IPS-18a (cell line): Measurements from ENCODE around the gene CXCL17.
"Not testable (repeated sequence)": the region's sequence is repeated elsewhere in the genome, so short reads cannot be mapped to it uniquely, and the experiment has no call there.

Source experiments
- H3K27ac ChIP-seq: one replicate; pipeline ENCODE4 v1.5.1; 2013; ENCODE audit warnings: low read length
- H3K27me3 ChIP-seq: one replicate; pipeline ENCODE4 v1.6.1; 2013; ENCODE audit warnings: mild to moderate bottlenecking, low read length; ENCODE audit not compliant: control insufficient read depth, insufficient read depth
- H3K36me3 ChIP-seq: one replicate; pipeline ENCODE4 v1.6.1; 2013; ENCODE audit warnings: low read depth, low read length; ENCODE audit not compliant: control insufficient read depth
- H3K4me1 ChIP-seq: one replicate; pipeline ENCODE4 v1.6.1; 2013; ENCODE audit warnings: low read depth, low read length; ENCODE audit not compliant: control insufficient read depth
- H3K4me3 ChIP-seq: one replicate; pipeline ENCODE4 v1.5.1; 2013; ENCODE audit warnings: low read length
- H3K9ac ChIP-seq: one replicate; pipeline ENCODE4 v1.6.1; 2013; ENCODE audit warnings: mild to moderate bottlenecking, low read length, moderate library complexity
- H3K9me3 ChIP-seq: one replicate; pipeline ENCODE4 v1.6.1; 2013; ENCODE audit warnings: low read depth, low read length; ENCODE audit not compliant: control insufficient read depth

Gene CXCL17

DNA sequence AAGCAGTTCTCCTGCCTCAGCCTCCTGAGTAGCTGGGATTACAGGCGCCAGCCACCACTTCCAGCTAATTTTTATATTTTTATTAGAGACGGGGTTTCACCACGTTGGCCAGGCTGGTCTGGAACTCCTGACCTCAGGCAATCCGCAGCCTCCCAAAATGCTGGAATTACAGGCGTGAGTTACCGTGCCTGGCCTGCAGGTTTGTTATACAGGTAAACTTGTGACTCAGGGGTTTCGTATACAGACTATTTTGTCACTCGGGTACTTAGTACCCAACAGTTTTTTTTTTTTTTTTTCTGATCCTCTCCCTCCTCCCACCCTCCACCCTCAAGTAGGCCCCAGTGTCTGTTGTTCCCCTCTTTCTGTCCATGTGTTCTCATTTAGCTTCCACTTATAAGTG lies 18.5 kb upstream of the CXCL17 start:
- not testable (repeated sequence) for H3K9me3 ChIP-seq, H3K27ac ChIP-seq, H3K9ac ChIP-seq, H3K4me3 ChIP-seq, H3K27me3 ChIP-seq, H3K4me1 ChIP-seq, H3K36me3 ChIP-seq

DNA sequence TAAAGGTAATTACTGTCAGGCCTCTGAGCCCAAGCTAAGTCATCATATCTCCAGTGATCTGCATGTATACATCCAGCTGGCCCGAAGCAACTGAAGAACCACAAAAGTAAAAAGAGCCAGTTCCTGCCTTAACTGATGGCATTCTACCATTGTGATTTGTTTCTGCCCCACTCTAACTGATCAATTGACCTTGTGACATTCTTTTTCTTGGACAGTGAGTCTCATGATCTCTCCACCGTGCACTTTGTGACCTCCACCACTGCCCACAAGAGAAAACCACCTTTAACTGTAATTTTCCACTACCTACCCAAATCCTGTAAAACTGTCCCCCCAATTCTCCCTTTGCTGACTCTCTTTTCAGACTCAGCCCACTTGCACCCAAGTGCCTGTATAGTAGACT lies 17.2 kb upstream of the CXCL17 start:
- no peak overlapping the region for H3K27ac ChIP-seq
- H3K27me3 ChIP-seq: no peaks in the 10 kb centered on the region
- no peak overlapping the region for H3K9ac ChIP-seq
- H3K4me1 ChIP-seq: peaks cover 3% of the 10 kb centered on the region
- no peaks in the 10 kb centered on the region for H3K36me3 ChIP-seq
- H3K4me3 ChIP-seq: no peak overlapping the region
- no peaks in the 10 kb centered on the region for H3K9me3 ChIP-seq

GRCh38 chr19:42455621-42456081 lies 12.9 kb upstream of the CXCL17 start:
- Histone ChIP-seq H3K36me3 (no peaks in the 10 kb centered on the region), H3K27me3 (no peaks in the 10 kb centered on the region), H3K9ac (no peak overlapping the region), H3K9me3 (no peaks in the 10 kb centered on the region), H3K27ac (no peak overlapping the region), H3K4me3 (no peak overlapping the region), H3K4me1 (peaks cover 15% of the 10 kb centered on the region)

GRCh38 chr19:42455086-42455485 lies 12.3 kb upstream of the CXCL17 start:
- H3K36me3 ChIP-seq: no peaks in the 10 kb centered on the region
- H3K4me3 ChIP-seq: no peak overlapping the region
- no peak overlapping the region for H3K27ac ChIP-seq
- no peak overlapping the region for H3K9ac ChIP-seq
- peaks cover 18% of the 10 kb centered on the region for H3K4me1 ChIP-seq
- H3K27me3 ChIP-seq: no peaks in the 10 kb centered on the region
- no peaks in the 10 kb centered on the region for H3K9me3 ChIP-seq

DNA sequence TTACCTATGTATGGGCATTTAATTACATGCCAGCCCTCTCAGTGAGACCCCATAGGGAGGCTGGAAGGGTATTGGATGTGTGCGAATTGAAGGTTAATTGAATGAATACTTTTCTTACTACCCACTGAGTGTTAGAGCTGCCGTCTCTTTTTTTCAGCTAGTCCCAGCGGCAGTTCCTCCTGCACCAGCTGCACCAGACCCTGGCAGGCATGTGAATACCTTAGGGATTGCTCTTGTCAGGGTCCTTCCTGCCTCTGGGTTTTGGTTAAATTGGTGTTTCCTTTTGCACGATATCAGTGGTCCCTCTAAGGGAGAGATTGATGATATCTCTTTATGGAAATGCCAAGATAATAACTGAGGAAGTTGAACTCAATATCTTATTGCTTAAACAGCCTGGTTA lies 9.8 kb upstream of the CXCL17 start:
- H3K27me3 ChIP-seq: no peaks in the 10 kb centered on the region
- H3K36me3 ChIP-seq: no peaks in the 10 kb centered on the region
- H3K9ac ChIP-seq: no peak overlapping the region
- no peaks in the 10 kb centered on the region for H3K9me3 ChIP-seq
- H3K4me3 ChIP-seq: no peak overlapping the region
- no peak overlapping the region for H3K27ac ChIP-seq
- peaks cover 21% of the 10 kb centered on the region for H3K4me1 ChIP-seq

- Histone ChIP-seq H3K4me1 (peaks cover 18% of the 10 kb centered on the region), H3K27ac (no peak overlapping the region), H3K9me3 (no peaks in the 10 kb centered on the region), H3K4me3 (no peak overlapping the region), H3K9ac (no peak overlapping the region), H3K36me3 (no peaks in the 10 kb centered on the region), H3K27me3 (no peaks in the 10 kb centered on the region)
These were observed 7.7 kb upstream of the CXCL17 start for GRCh38 chr19:42450314-42450934.

DNA sequence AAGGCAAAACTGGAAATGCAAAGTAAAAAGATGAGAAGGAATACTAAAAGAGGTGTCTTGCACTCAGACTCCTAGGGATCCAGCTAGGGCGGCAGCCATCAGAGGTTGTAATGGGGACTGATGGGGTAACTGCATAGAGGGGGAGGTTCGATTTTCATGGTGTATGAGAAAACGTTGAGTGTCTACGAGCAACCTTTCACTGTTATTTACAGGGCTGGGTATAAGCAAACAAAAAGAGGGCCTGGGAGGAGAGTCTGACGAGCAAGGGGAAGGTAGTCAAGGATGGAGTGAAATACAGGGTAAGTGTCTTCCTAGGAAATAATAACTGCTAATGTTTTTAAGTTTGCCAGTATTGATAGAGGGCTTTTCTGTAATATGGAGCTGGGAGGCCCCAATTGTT lies 5.6 kb upstream of the CXCL17 start:
- H3K4me1 ChIP-seq: peaks cover 18% of the 10 kb centered on the region
- H3K36me3 ChIP-seq, H3K9ac ChIP-seq, H3K27ac ChIP-seq, H3K4me3 ChIP-seq, H3K9me3 ChIP-seq, H3K27me3 ChIP-seq: not testable (repeated sequence)

DNA sequence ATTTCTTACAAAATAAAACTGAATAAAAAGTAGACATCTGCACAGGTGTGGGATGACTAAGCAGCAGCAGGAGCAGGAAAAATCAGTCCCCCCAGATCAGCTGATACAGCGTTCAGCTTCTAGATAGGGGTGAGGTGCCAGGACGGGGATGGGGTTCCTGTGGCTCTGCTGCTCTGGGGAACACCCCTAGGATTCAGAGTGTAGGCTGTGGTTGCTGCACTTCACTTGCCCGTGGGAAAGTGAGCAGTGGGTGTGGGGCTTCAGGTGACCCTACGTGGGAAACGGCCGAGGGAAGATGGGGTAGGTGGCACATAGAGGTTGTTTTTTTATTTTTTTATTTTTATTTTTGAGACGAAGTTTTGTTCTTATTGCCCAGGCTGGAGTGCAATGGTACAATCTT lies 3.2 kb upstream of the CXCL17 start:
- H3K4me1 ChIP-seq: peaks cover 11% of the 10 kb centered on the region
- peaks cover 6% of the 10 kb centered on the region for H3K27me3 ChIP-seq
- H3K4me3 ChIP-seq: no peak overlapping the region
- H3K9me3 ChIP-seq: no peaks in the 10 kb centered on the region
- no peak overlapping the region for H3K9ac ChIP-seq
- H3K36me3 ChIP-seq: no peaks in the 10 kb centered on the region
- no peak overlapping the region for H3K27ac ChIP-seq

GRCh38 chr19:42443944-42444398 lies 1.2 kb upstream of the CXCL17 start:
- H3K9me3 ChIP-seq: no peaks in the 10 kb centered on the region

DNA sequence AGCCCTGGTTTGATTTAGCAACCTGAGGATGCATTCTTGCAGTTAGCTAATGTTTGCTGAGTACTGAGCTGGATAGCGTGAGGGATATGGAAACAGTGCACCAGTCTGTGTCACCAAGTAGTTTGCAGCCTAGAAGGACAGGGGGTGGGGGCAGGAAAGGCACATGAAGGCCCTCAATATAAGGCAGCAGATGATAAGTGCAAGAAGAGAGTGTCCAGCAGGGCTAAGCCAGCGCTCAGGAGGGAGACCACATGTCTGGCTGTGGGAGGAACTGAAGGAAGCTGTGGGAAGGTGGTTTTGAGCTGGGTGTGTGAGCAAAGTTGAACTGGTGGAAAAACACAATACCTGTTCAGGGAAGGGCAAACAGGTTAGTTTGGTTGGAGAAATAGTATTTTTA lies 1.7 kb downstream of the CXCL17 start:
- H3K9ac ChIP-seq: no peak overlapping the region
- H3K4me3 ChIP-seq: no peak overlapping the region
- H3K9me3 ChIP-seq: no peaks in the 10 kb centered on the region
- H3K4me1 ChIP-seq: peaks cover 5% of the 10 kb centered on the region
- peaks cover 6% of the 10 kb centered on the region for H3K27me3 ChIP-seq
- H3K36me3 ChIP-seq: no peaks in the 10 kb centered on the region
- no peak overlapping the region for H3K27ac ChIP-seq

More at GRCh38 chr19:42443944-42444398, 1.2 kb upstream of the CXCL17 start:
- Histone ChIP-seq H3K4me1 (peaks cover 8% of the 10 kb centered on the region), H3K27ac (no peak overlapping the region), H3K4me3 (no peak overlapping the region), H3K36me3 (no peaks in the 10 kb centered on the region), H3K9ac (no peak overlapping the region), H3K27me3 (peaks cover 6% of the 10 kb centered on the region)

- H3K9me3 ChIP-seq: no peaks in the 10 kb centered on the region
- H3K4me1 ChIP-seq: peaks cover 5% of the 10 kb centered on the region
- no peak overlapping the region for H3K4me3 ChIP-seq
- H3K27ac ChIP-seq: no peak overlapping the region
- peaks cover 6% of the 10 kb centered on the region for H3K27me3 ChIP-seq
- no peaks in the 10 kb centered on the region for H3K36me3 ChIP-seq
- H3K9ac ChIP-seq: no peak overlapping the region
These were observed 2.2 kb downstream of the CXCL17 start for GRCh38 chr19:42440357-42441048.

DNA sequence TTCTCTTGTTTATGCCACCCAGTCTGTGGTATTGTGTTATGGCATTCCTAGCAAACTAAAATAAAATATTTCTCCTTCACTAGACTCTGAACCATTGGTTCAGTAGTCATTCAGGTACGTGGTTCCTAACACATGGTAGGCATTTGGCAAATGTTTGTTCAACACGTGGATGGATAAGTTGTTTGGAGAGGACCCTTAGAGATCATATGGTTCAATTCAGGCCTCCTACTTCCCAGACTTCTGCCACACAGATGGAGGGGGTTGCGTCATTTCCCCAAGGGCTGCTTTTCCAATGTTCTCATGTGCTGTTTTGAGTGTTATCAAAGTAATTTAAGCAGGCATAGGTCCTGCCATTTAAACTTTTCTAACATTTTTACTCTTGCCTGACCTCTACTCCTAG lies 6.7 kb downstream of the CXCL17 start:
- Histone ChIP-seq H3K9ac (no peak overlapping the region), H3K4me3 (no peak overlapping the region)

More for the DNA sequence above, 6.7 kb downstream of the CXCL17 start:
- peaks cover 5% of the 10 kb centered on the region for H3K4me1 ChIP-seq
- no peaks in the 10 kb centered on the region for H3K36me3 ChIP-seq
- H3K27ac ChIP-seq: no peak overlapping the region
- no peaks in the 10 kb centered on the region for H3K27me3 ChIP-seq
- H3K9me3 ChIP-seq: no peaks in the 10 kb centered on the region
